H1 (cell line): ENCODE results near the gene SMIM28. TPM values are rescaled to one million over a fixed set of nuclear protein-coding genes. Genes with fewer than 3 reads are reported as not detected.

Experiments used
- CTCF ChIA-PET: fragments of 300-600 bp; sonication (Branson Sonifier 250); formaldehyde crosslinking; loops from one replicate; lab custom pipeline; 2021; ENCODE audit not compliant: partially characterized antibody; lab: Charles Lee
- POLR2A ChIA-PET: fragments of 300-600 bp; sonication (Branson Sonifier 250); formaldehyde crosslinking; loops from one replicate; lab custom pipeline; 2021; ENCODE audit warnings: inconsistent platforms; ENCODE audit not compliant: partially characterized antibody; lab: Charles Lee
- DNase-seq, 2 experiments: peaks; one replicate each; pipeline versions ENCODE4 v3.0.0 to v3.0.0-alpha.2; 2010 to 2022; ENCODE audit warnings: low spot score in 2 of 2, low read depth in 1 of 2, mixed read lengths in 1 of 2
- FAIRE-seq: peaks from 2 replicates; lab custom pipeline; 2011; peaks lifted over from hg19 to GRCh38; lab: Jason Lieb, UNC
- H2AFZ ChIP-seq: 2 replicates; pipeline ENCODE4 v1.8.1; 2012; ENCODE audit warnings: low read length, inconsistent platforms
- H2AK5ac ChIP-seq: 2 replicates; pipeline ENCODE4 v1.6.1; 2013; ENCODE audit warnings: low read depth, low read length
- H2BK120ac ChIP-seq: replicated peaks from 2 replicates; pipeline ENCODE3; 2013; ENCODE audit warnings: low read depth, low read length, inconsistent platforms
- H2BK12ac ChIP-seq: 2 replicates; pipeline ENCODE4 v1.6.1; 2013; ENCODE audit warnings: low read depth, low read length
- H2BK15ac ChIP-seq: 2 replicates; pipeline ENCODE4 v1.6.1; 2013; ENCODE audit warnings: low read length
- H2BK20ac ChIP-seq: 2 replicates; pipeline ENCODE4 v1.6.1; 2013; ENCODE audit warnings: low read length
- H2BK5ac ChIP-seq: 2 replicates; pipeline ENCODE4 v1.6.1; 2013; ENCODE audit warnings: low read depth, low read length
- H3K14ac ChIP-seq: 2 replicates; pipeline ENCODE4 v1.6.1; 2013; ENCODE audit warnings: inconsistent platforms; ENCODE audit not compliant: insufficient read length
- H3K18ac ChIP-seq: 2 replicates; pipeline ENCODE4 v1.6.1; 2013; ENCODE audit warnings: low read length; ENCODE audit errors: extremely low read depth
- H3K23ac ChIP-seq: 2 replicates; pipeline ENCODE4 v1.6.1; 2013; ENCODE audit warnings: inconsistent platforms; ENCODE audit not compliant: insufficient read length
- H3K23me2 ChIP-seq: 2 replicates; pipeline ENCODE4 v1.6.1; 2013; ENCODE audit warnings: low read depth, low read length
- H3K27ac ChIP-seq: 2 replicates; pipeline ENCODE4 v1.6.1; 2011; ENCODE audit warnings: low read depth, low read length, inconsistent platforms
- H3K27me3 ChIP-seq, 4 experiments: replicated peaks in 1 of 4; 1 replicate in 1 of 4; 2 replicates in 3 of 4; pipeline versions ENCODE4 v1.6.1 to v1.8.1; 2011 to 2013; ENCODE audit warnings: low read length in 3 of 4, mild to moderate bottlenecking in 3 of 4, inconsistent platforms in 2 of 4, mixed read lengths in 2 of 4, moderate library complexity in 1 of 4; ENCODE audit not compliant: control insufficient read depth in 3 of 4, insufficient read depth in 3 of 4; ENCODE audit errors: extremely low read depth in 1 of 4
- H3K36me3 ChIP-seq, 4 experiments: 2 replicates each; pipeline versions ENCODE4 v1.6.1 to v1.8.1; 2011 to 2013; ENCODE audit warnings: mild to moderate bottlenecking in 4 of 4, low read length in 3 of 4, moderate library complexity in 2 of 4, control low read depth in 1 of 4, inconsistent platforms in 1 of 4; ENCODE audit not compliant: insufficient read depth in 4 of 4, control insufficient read depth in 2 of 4
- H3K4ac ChIP-seq: replicated peaks from 2 replicates; pipeline ENCODE3; 2013; ENCODE audit warnings: low read length, low read depth, mixed read lengths, inconsistent platforms; ENCODE audit not compliant: insufficient read length
- H3K4me1 ChIP-seq, 4 experiments: replicated peaks in 1 of 4; 1 replicate in 1 of 4; 2 replicates in 3 of 4; pipeline versions ENCODE4 v1.6.1 to v1.8.1; 2011 to 2013; ENCODE audit warnings: low read length in 3 of 4, inconsistent platforms in 2 of 4, mixed read lengths in 1 of 4; ENCODE audit not compliant: insufficient read depth in 4 of 4, control insufficient read depth in 3 of 4
- H3K4me2 ChIP-seq, 2 experiments: 2 replicates each; pipeline versions ENCODE4 v1.6.1 to v1.8.1; 2011 to 2013; ENCODE audit warnings: low read depth in 2 of 2, low read length in 2 of 2, control low read depth in 1 of 2, inconsistent platforms in 1 of 2, mild to moderate bottlenecking in 1 of 2; ENCODE audit not compliant: insufficient read depth in 1 of 2
- H3K4me3 ChIP-seq, 4 experiments: fragments of 200-600, 300-600 bp in 1 of 4; sonication (generic), shearing (Covaris generic), sonication (Bioruptor Twin) in 1 of 4; 2 replicates each; pipeline versions ENCODE4 v1.5.1 to v1.8.1; 2011 to 2016; ENCODE audit warnings: low read length in 4 of 4, low read depth in 3 of 4, control low read depth in 2 of 4, inconsistent platforms in 2 of 4, mild to moderate bottlenecking in 2 of 4, mixed read lengths in 1 of 4, moderate library complexity in 1 of 4; ENCODE audit not compliant: insufficient read depth in 2 of 4; ENCODE audit errors: extremely low read depth in 1 of 4
- H3K56ac ChIP-seq: replicated peaks from 2 replicates; pipeline ENCODE3; 2013; ENCODE audit warnings: low read depth, mild to moderate bottlenecking, mixed read lengths, low read length, inconsistent platforms; ENCODE audit not compliant: insufficient read length
- H3K79me1 ChIP-seq: 2 replicates; pipeline ENCODE4 v1.6.1; 2013; ENCODE audit warnings: low read depth, low read length, control low read depth
- H3K79me2 ChIP-seq, 2 experiments: 2 replicates each; pipeline versions ENCODE4 v1.6.1 to v1.8.1; 2012 to 2013; ENCODE audit warnings: low read length in 2 of 2, mild to moderate bottlenecking in 2 of 2, inconsistent platforms in 1 of 2; ENCODE audit not compliant: insufficient read depth in 2 of 2, control insufficient read depth in 1 of 2
- H3K9ac ChIP-seq, 4 experiments: replicated peaks in 1 of 4; 1 replicate in 1 of 4; 2 replicates in 3 of 4; pipeline versions ENCODE4 v1.6.1 to v1.8.1; 2011 to 2013; ENCODE audit warnings: low read depth in 3 of 4, low read length in 3 of 4, control low read depth in 2 of 4, mild to moderate bottlenecking in 2 of 4, moderate library complexity in 2 of 4, inconsistent platforms in 1 of 4; ENCODE audit errors: extremely low read depth in 1 of 4
- H3K9me3 ChIP-seq, 2 experiments: 2 replicates each; pipeline versions ENCODE4 v1.6.1 to v1.8.1; 2012 to 2013; ENCODE audit warnings: mild to moderate bottlenecking in 2 of 2, moderate library complexity in 2 of 2, control low read depth in 1 of 2, inconsistent platforms in 1 of 2, low read depth in 1 of 2, low read length in 1 of 2, mixed read lengths in 1 of 2; ENCODE audit not compliant: insufficient read depth in 2 of 2
- H4K20me1 ChIP-seq, 2 experiments: replicated peaks in 1 of 2; 2 replicates each; pipeline versions ENCODE3 to v1.8.1; 2011 to 2013; ENCODE audit warnings: inconsistent platforms in 2 of 2, low read length in 2 of 2, mild to moderate bottlenecking in 1 of 2; ENCODE audit not compliant: insufficient read depth in 2 of 2, control insufficient read depth in 1 of 2
- H4K5ac ChIP-seq: 2 replicates; pipeline ENCODE4 v1.6.1; 2013; ENCODE audit warnings: low read length, low read depth, mixed read lengths, inconsistent platforms; ENCODE audit not compliant: insufficient read length
- H4K8ac ChIP-seq: 2 replicates; pipeline ENCODE4 v1.8.0; 2013; ENCODE audit warnings: mild to moderate bottlenecking, moderate library complexity, low read length, inconsistent platforms; ENCODE audit not compliant: insufficient read depth; ENCODE audit errors: extremely low read depth
- H4K91ac ChIP-seq: replicated peaks from 2 replicates; pipeline ENCODE3; 2013; ENCODE audit warnings: low read length, mixed read lengths, inconsistent platforms; ENCODE audit not compliant: insufficient read length
- BCL11A ChIP-seq, 2 experiments: IDR thresholded peaks; one replicate each; pipeline ENCODE4 v1.6.1; 2011; ENCODE audit warnings: low read depth in 2 of 2, low read length in 2 of 2, mild to moderate bottlenecking in 2 of 2
- HDAC2 ChIP-seq, 2 experiments: fragments of 300-600 bp in 1 of 2; sonication (generic) in 1 of 2; IDR thresholded peaks; 2 replicates each; pipeline ENCODE4 v1.6.1; 2011 to 2012; ENCODE audit warnings: low read depth in 2 of 2, low read length in 2 of 2, mild to moderate bottlenecking in 2 of 2, moderate library complexity in 2 of 2, borderline replicate concordance in 1 of 2, inconsistent platforms in 1 of 2
- JUN ChIP-seq: IDR thresholded peaks from 2 replicates; pipeline ENCODE4 v1.6.1; 2011; ENCODE audit warnings: low read depth, mild to moderate bottlenecking, improper control_type of control experiment, low read length
- KDM1A ChIP-seq: fragments of 200-600, 300-600 bp; sonication (generic); IDR thresholded peaks from 2 replicates; pipeline ENCODE4 v1.7.1; 2016; ENCODE audit warnings: mild to moderate bottlenecking, low read length, borderline replicate concordance
- KDM4A ChIP-seq: IDR thresholded peaks from one replicate; pipeline ENCODE4 v1.7.1; 2012; ENCODE audit warnings: low read depth, mild to moderate bottlenecking, moderate library complexity, low read length, inconsistent platforms; ENCODE audit not compliant: severe bottlenecking
- KDM5A ChIP-seq: fragments of 200-600 bp; IDR thresholded peaks from 2 replicates; pipeline ENCODE4 v1.7.1; 2012; ENCODE audit warnings: mild to moderate bottlenecking, low read length, inconsistent platforms, mixed read lengths
- MAFK ChIP-seq: IDR thresholded peaks from 2 replicates; pipeline ENCODE4 v1.6.1; 2012; ENCODE audit warnings: low read depth, mild to moderate bottlenecking, improper control_type of control experiment, low read length
- POLR2AphosphoS5 ChIP-seq: IDR thresholded peaks from 2 replicates; pipeline ENCODE4 v1.6.1; 2011; ENCODE audit warnings: low read depth, low read length
- RFX5 ChIP-seq: IDR thresholded peaks from 2 replicates; pipeline ENCODE4 v1.6.1; 2011; ENCODE audit warnings: low read depth, low read length, improper control_type of control experiment, borderline replicate concordance
- RNF2 ChIP-seq: fragments of 200-900, 300-1000 bp; sonication (generic); IDR thresholded peaks from 2 replicates; pipeline ENCODE4 v1.7.1; 2016; ENCODE audit warnings: borderline replicate concordance, low read depth, mild to moderate bottlenecking, antibody characterized with exemption, low read length; ENCODE audit not compliant: poor library complexity, severe bottlenecking; ENCODE audit errors: missing control alignments
- SP4 ChIP-seq: IDR thresholded peaks from 2 replicates; pipeline ENCODE4 v1.6.1; 2012; ENCODE audit warnings: low read length, inconsistent platforms
- TAF1 ChIP-seq: IDR thresholded peaks from 2 replicates; pipeline ENCODE4 v1.6.1; 2011; ENCODE audit warnings: mild to moderate bottlenecking, low read depth, low read length
- TBP ChIP-seq: IDR thresholded peaks from 2 replicates; pipeline ENCODE4 v1.6.1; 2011; ENCODE audit warnings: low read depth, low read length, improper control_type of control experiment
- WGBS, 2 experiments: shearing (Covaris generic) in 1 of 2; methylation state at CpG; one replicate each; pipeline versions ENCODE4 v1.1.6 to v1.1.7; 2013 to 2015; ENCODE audit warnings: low lambda C conversion rate in 2 of 2, mixed read lengths in 2 of 2, inconsistent platforms in 1 of 2, low coverage in 1 of 2, missing lambda C conversion rate in 1 of 2; ENCODE audit not compliant: insufficient replicate concordance in 2 of 2, insufficient coverage in 1 of 2, insufficient read length in 1 of 2; ENCODE audit errors: extremely low coverage in 1 of 2, missing lambda C conversion rate in 1 of 2; 5-methylcytosine and 5-hydroxymethylcytosine counted together
- polyA plus RNA-seq, 7 experiments: library from polyadenylated mRNA; depleted of rRNA in 3 of 7; stranded (reverse) in 5 of 7; unstranded in 2 of 7; fragments of >200 nt in 5 of 7; fragments of 200-250 nt in 2 of 7; gene quantifications; 1 replicate in 5 of 7; 2 replicates in 1 of 7; 4 replicates in 1 of 7; pipeline versions ENCODE4 v1.2.1 to v1.2.3, GENCODE V29; 2011 to 2013; ENCODE audit warnings: missing spikeins in 2 of 7, mixed read lengths in 2 of 7
- total RNA-seq: library from RNA; stranded (reverse); fragmentation: NEBNext Ultra II Directional; extraction: Animal tissue kit (Norgen Biotek cat#: 25700); gene quantifications from 2 replicates; pipeline ENCODE4 v1.2.1, GENCODE V29; 2021

SMIM28 gene
- total and polyA plus RNA-seq, 2 of the 8 experiments (the other 6 are each of a cell fraction or from before 2014, with no cell fraction given): not detected

DNA sequence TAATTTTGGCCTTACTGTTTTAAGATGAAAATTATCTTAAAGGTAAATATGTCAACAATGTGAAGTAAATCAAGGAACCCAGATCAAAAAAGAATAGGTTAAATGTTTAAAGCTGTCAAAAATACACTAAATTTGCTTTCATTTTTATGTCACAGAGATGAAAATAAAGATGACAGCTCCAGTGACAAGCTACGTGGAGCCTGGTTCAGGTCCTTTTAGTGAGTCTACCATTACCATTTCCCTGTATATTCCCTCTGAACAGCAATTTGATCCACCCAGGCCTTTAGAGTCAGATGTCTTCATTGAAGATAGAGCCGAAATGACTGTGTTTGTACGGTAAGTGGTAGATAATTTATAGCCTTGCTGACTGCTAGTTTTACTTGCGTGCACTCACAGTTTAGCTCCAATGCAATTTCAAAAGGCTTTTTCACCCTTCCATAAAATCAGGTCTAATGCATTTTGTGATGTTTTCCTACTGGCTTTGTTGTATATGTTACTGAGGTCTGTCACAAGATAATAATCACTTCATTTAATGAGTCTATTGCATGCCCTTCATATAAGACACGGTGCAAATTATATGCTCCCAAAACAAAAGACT is 28.2 kb downstream of the SMIM28 start:
- Histone ChIP-seq H3K27me3 (no peaks in the 10 kb centered on the region; a peak in 1 of 7 replicates), H3K9ac (no peak overlapping the region), H3K4me3 (no peak overlapping the region), H4K8ac (no peak overlapping the region), H2BK5ac (no peak overlapping the region), H2AK5ac (no peak overlapping the region), H3K18ac (no peak overlapping the region), H3K79me2 (no peaks in the 10 kb centered on the region), H4K5ac (no peak overlapping the region), H3K4ac (no peak overlapping the region), H3K4me1 (peaks cover 0 to 3% (median 0%) of the 10 kb centered on the region in 4 experiments; a peak in 3 of 7 replicates), H3K9me3 (no peaks in the 10 kb centered on the region), H3K27ac (no peak overlapping the region), H3K36me3 (peaks cover 2 to 34% (median 14%) of the 10 kb centered on the region in 4 experiments; a peak in 7 of 8 replicates), H2BK12ac (no peak overlapping the region), H3K56ac (no peak overlapping the region), H2BK120ac (no peak overlapping the region), H3K14ac (no peak overlapping the region), H4K91ac (no peak overlapping the region), H3K79me1 (no peaks in the 10 kb centered on the region; the same call in 1 of the 2 replicates), H3K4me2 (peak overlapping the region in 1 of 2 experiments; percentile 74; a peak in 1 of 4 replicates), H2BK20ac (no peak overlapping the region), H2BK15ac (no peak overlapping the region), H2AFZ (no peak overlapping the region), H4K20me1 (no peaks in the 10 kb centered on the region), H3K23ac (no peak overlapping the region), H3K23me2 (peaks cover 6% of the 10 kb centered on the region; the same call in 1 of the 2 replicates)
- ChIA-PET CTCF (interaction anchor here (1.0 to 4.2 kb wide), 5 partner anchors 101 to 289 kb away, joined by 4 to 35 read pairs (median 5); no protein-coding TSS in a partner anchor), POLR2A (interaction anchor here (2.3 to 3.0 kb wide), 2 partner anchors 9 to 14 kb away, joined by 12 read pairs; no protein-coding TSS in a partner anchor)
- 88% methylated on average over 5 of the region's 5 CpGs; no CpG with 5 or more reads in 1 of the 2 experiments for WGBS, 2 experiments
- FAIRE-seq: no peak
- DNase-seq: no peak
- TF ChIP-seq KDM1A (no peak), KDM4A (no peak), HDAC2 (IDR thresholded peaks at IDR 0.05; ENCODE audit: borderline replicate concordance in 1 of 2, low read depth in 2 of 2, low read length in 2 of 2) (no peak), TBP (no peak), POLR2AphosphoS5 (no peak), BCL11A (IDR thresholded peaks at IDR 0.05; ENCODE audit: low read depth in 2 of 2, low read length in 2 of 2) (no peak), RFX5 (no peak), KDM5A (no peak), RNF2 (no peak), TAF1 (no peak), SP4 (no peak), JUN (no peak), MAFK (no peak)
